HEK293 (cell line): ENCODE data around the gene PCYOX1L.

Experiments
- FEZF1 ChIP-seq: fragments of 450-650 bp; formaldehyde crosslinking; IDR thresholded peaks from 2 replicates; pipeline ENCODE4 v1.5.1; 2016; ENCODE audit warnings: missing biosample characterization, missing genetic modification characterization
- GLI4 ChIP-seq: fragments of 450-650 bp; formaldehyde crosslinking; IDR thresholded peaks from 2 replicates; pipeline ENCODE4 v1.5.1; 2016; ENCODE audit warnings: missing biosample characterization, missing genetic modification characterization
- HOXA7 ChIP-seq: sonication (generic); formaldehyde crosslinking; IDR thresholded peaks from 2 replicates; pipeline ENCODE4 v1.8.1; 2022; ENCODE audit warnings: missing genetic modification reagents, borderline replicate concordance
- REPIN1 ChIP-seq: fragments of 450-650 bp; formaldehyde crosslinking; IDR thresholded peaks from 2 replicates; pipeline ENCODE4 v1.5.1; 2017; ENCODE audit warnings: missing biosample characterization, missing genetic modification characterization, low read depth
- SP7 ChIP-seq: fragments of 450-650 bp; formaldehyde crosslinking; IDR thresholded peaks from 2 replicates; pipeline ENCODE4 v1.5.1; 2016; ENCODE audit warnings: missing biosample characterization, missing genetic modification characterization
- ZBTB21 ChIP-seq: fragments of 450-650 bp; formaldehyde crosslinking; IDR thresholded peaks from 2 replicates; pipeline ENCODE4 v1.5.1; 2017; ENCODE audit warnings: missing biosample characterization, missing genetic modification characterization
- ZFP69B ChIP-seq: fragments of 450-650 bp; formaldehyde crosslinking; IDR thresholded peaks from 2 replicates; pipeline ENCODE4 v1.5.1; 2016; ENCODE audit warnings: missing biosample characterization, missing genetic modification characterization
- ZNF138 ChIP-seq: fragments of 450-650 bp; formaldehyde crosslinking; IDR thresholded peaks from 2 replicates; pipeline ENCODE4 v1.5.1; 2016; ENCODE audit warnings: missing biosample characterization, missing genetic modification characterization, borderline replicate concordance
- ZNF169 ChIP-seq: fragments of 450-650 bp; formaldehyde crosslinking; IDR thresholded peaks from 2 replicates; pipeline ENCODE4 v1.5.1; 2016; ENCODE audit warnings: missing biosample characterization, missing genetic modification characterization
- ZNF211 ChIP-seq: fragments of 450-650 bp; formaldehyde crosslinking; IDR thresholded peaks from 2 replicates; pipeline ENCODE4 v1.5.1; 2016; ENCODE audit warnings: low read depth, missing biosample characterization, missing genetic modification characterization
- ZNF350 ChIP-seq: fragments of 450-650 bp; formaldehyde crosslinking; IDR thresholded peaks from 2 replicates; pipeline ENCODE4 v1.5.0; 2017; ENCODE audit warnings: missing biosample characterization, mild to moderate bottlenecking, missing genetic modification characterization
- ZNF37A ChIP-seq: fragments of 450-650 bp; IDR thresholded peaks from 2 replicates; pipeline ENCODE4 v1.5.1; 2018; ENCODE audit warnings: missing biosample characterization, missing genetic modification characterization
- ZNF624 ChIP-seq: fragments of 450-650 bp; formaldehyde crosslinking; IDR thresholded peaks from 2 replicates; pipeline ENCODE4 v1.5.1; 2017; ENCODE audit warnings: missing biosample characterization, missing genetic modification characterization
- ZNF629 ChIP-seq: fragments of 450-650 bp; formaldehyde crosslinking; IDR thresholded peaks from 2 replicates; pipeline ENCODE4 v1.5.1; 2017; ENCODE audit warnings: missing biosample characterization, missing genetic modification characterization
- ZNF707 ChIP-seq: fragments of 450-650 bp; formaldehyde crosslinking; IDR thresholded peaks from 2 replicates; pipeline ENCODE4 v1.5.1; 2016; ENCODE audit warnings: missing biosample characterization, missing genetic modification characterization
- TF ChIP-seq, protein P1 (sequence below): fragments of 450-650 bp; formaldehyde crosslinking; IDR thresholded peaks from 2 replicates; pipeline ENCODE4 v1.5.1; 2016; ENCODE audit warnings: missing biosample characterization, missing genetic modification characterization
- TF ChIP-seq, protein P2 (sequence below): fragments of 450-650 bp; formaldehyde crosslinking; IDR thresholded peaks from 2 replicates; pipeline ENCODE4 v1.5.1; 2016; ENCODE audit warnings: missing biosample characterization, missing genetic modification characterization
- TF ChIP-seq, protein P3 (sequence below): fragments of 450-650 bp; formaldehyde crosslinking; IDR thresholded peaks from 2 replicates; pipeline ENCODE4 v1.5.1; 2016; ENCODE audit warnings: missing biosample characterization, missing genetic modification characterization
- TF ChIP-seq, protein P4 (sequence below): fragments of 450-650 bp; formaldehyde crosslinking; IDR thresholded peaks from 2 replicates; pipeline ENCODE4 v1.5.1; 2016; ENCODE audit warnings: missing biosample characterization, missing genetic modification characterization
- TF ChIP-seq, protein P5 (sequence below): fragments of 450-650 bp; formaldehyde crosslinking; IDR thresholded peaks from 2 replicates; pipeline ENCODE4 v1.5.1; 2016; ENCODE audit warnings: missing biosample characterization, missing genetic modification characterization
- TF ChIP-seq, protein P6 (sequence below): fragments of 450-650 bp; formaldehyde crosslinking; IDR thresholded peaks from 2 replicates; pipeline ENCODE4 v1.5.1; 2016; ENCODE audit warnings: missing biosample characterization, missing genetic modification characterization
- TF ChIP-seq, protein P7 (sequence below): fragments of 450-650 bp; formaldehyde crosslinking; IDR thresholded peaks from 2 replicates; pipeline ENCODE4 v1.5.1; 2016; ENCODE audit warnings: missing biosample characterization, missing genetic modification characterization, low read depth

Gene PCYOX1L

DNA sequence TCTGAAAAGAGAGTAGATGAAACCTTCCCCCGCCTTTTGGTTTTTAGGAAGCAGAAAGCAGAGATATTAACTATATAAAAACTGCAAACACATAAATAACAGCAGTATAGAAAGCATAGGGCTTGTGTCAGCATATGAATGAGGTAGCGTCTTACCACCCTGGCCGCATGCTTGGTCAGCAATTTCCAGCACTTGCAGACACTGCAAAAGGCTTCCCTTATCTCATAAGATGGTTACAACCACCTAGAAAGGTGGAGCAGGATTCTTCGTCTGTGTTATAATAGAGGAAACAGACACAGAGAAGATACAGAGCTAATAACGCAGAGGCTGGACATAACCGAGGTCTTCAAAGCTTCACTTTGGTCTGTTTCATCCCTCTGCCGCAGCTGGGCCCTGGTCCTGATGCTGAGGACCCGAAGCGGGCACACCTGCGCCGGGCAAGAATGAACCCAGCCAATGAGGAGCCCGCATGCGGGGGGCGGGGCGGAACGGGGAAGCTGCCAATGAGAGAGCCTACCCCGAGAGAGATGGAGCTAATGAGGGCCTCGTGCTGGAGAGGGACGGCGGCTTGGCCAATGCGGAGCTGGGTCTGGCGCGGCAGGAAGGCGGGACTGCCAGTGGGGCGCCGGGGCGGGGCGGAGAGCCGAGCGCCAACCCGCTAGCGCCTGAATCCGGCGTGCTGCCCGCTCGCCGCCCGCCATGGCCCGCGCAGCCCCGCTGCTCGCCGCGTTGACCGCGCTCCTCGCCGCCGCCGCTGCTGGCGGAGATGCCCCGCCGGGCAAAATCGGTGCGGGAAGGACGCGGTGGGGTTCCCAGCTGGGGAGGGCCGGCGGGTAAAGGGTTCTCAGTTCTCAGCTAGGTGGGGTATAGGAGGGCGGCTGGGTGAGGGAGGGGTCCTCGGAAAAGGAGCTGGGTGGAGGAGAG, at the start of gene PCYOX1L (continued):
- TF ChIP-seq, protein P1, sequence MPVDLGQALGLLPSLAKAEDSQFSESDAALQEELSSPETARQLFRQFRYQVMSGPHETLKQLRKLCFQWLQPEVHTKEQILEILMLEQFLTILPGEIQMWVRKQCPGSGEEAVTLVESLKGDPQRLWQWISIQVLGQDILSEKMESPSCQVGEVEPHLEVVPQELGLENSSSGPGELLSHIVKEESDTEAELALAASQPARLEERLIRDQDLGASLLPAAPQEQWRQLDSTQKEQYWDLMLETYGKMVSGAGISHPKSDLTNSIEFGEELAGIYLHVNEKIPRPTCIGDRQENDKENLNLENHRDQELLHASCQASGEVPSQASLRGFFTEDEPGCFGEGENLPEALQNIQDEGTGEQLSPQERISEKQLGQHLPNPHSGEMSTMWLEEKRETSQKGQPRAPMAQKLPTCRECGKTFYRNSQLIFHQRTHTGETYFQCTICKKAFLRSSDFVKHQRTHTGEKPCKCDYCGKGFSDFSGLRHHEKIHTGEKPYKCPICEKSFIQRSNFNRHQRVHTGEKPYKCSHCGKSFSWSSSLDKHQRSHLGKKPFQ (tag by site-specific recombination): no peak
- TF ChIP-seq, protein P2, sequence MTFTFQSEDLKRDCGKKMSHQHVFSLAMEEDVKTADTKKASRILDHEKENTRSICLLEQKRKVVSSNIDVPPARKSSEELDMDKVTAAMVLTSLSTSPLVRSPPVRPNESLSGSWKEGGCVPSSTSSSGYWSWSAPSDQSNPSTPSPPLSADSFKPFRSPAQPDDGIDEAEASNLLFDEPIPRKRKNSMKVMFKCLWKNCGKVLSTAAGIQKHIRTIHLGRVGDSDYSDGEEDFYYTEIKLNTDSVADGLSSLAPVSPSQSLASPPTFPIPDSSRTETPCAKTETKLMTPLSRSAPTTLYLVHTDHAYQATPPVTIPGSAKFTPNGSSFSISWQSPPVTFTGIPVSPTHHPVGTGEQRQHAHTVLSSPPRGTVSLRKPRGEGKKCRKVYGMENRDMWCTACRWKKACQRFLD (tag by site-specific recombination): no peak
- TF ChIP-seq, protein P3, sequence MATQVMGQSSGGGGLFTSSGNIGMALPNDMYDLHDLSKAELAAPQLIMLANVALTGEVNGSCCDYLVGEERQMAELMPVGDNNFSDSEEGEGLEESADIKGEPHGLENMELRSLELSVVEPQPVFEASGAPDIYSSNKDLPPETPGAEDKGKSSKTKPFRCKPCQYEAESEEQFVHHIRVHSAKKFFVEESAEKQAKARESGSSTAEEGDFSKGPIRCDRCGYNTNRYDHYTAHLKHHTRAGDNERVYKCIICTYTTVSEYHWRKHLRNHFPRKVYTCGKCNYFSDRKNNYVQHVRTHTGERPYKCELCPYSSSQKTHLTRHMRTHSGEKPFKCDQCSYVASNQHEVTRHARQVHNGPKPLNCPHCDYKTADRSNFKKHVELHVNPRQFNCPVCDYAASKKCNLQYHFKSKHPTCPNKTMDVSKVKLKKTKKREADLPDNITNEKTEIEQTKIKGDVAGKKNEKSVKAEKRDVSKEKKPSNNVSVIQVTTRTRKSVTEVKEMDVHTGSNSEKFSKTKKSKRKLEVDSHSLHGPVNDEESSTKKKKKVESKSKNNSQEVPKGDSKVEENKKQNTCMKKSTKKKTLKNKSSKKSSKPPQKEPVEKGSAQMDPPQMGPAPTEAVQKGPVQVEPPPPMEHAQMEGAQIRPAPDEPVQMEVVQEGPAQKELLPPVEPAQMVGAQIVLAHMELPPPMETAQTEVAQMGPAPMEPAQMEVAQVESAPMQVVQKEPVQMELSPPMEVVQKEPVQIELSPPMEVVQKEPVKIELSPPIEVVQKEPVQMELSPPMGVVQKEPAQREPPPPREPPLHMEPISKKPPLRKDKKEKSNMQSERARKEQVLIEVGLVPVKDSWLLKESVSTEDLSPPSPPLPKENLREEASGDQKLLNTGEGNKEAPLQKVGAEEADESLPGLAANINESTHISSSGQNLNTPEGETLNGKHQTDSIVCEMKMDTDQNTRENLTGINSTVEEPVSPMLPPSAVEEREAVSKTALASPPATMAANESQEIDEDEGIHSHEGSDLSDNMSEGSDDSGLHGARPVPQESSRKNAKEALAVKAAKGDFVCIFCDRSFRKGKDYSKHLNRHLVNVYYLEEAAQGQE (tag by site-specific recombination): 0 out of 2 replicates have a peak, but pooled peaks have one; percentile 32
- TF ChIP-seq, protein P4, sequence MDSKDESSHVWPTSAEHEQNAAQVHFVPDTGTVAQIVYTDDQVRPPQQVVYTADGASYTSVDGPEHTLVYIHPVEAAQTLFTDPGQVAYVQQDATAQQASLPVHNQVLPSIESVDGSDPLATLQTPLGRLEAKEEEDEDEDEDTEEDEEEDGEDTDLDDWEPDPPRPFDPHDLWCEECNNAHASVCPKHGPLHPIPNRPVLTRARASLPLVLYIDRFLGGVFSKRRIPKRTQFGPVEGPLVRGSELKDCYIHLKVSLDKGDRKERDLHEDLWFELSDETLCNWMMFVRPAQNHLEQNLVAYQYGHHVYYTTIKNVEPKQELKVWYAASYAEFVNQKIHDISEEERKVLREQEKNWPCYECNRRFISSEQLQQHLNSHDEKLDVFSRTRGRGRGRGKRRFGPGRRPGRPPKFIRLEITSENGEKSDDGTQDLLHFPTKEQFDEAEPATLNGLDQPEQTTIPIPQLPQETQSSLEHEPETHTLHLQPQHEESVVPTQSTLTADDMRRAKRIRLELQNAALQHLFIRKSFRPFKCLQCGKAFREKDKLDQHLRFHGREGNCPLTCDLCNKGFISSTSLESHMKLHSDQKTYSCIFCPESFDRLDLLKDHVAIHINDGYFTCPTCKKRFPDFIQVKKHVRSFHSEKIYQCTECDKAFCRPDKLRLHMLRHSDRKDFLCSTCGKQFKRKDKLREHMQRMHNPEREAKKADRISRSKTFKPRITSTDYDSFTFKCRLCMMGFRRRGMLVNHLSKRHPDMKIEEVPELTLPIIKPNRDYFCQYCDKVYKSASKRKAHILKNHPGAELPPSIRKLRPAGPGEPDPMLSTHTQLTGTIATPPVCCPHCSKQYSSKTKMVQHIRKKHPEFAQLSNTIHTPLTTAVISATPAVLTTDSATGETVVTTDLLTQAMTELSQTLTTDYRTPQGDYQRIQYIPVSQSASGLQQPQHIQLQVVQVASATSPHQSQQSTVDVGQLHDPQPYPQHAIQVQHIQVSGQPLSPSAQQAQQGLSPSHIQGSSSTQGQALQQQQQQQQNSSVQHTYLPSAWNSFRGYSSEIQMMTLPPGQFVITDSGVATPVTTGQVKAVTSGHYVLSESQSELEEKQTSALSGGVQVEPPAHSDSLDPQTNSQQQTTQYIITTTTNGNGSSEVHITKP (tag by site-specific recombination): peak; percentile 100
- no peak for TF ChIP-seq ZNF37A (tag by site-specific recombination)
- TF ChIP-seq ZNF211 (tag by site-specific recombination): no peak
- TF ChIP-seq ZNF624: no peak
- 0 out of 2 replicates have a peak, but pooled peaks have one; percentile 9 for TF ChIP-seq SP7 (tag by site-specific recombination)
- no peak for TF ChIP-seq ZNF350
- no peak for TF ChIP-seq REPIN1
- TF ChIP-seq, protein P5, sequence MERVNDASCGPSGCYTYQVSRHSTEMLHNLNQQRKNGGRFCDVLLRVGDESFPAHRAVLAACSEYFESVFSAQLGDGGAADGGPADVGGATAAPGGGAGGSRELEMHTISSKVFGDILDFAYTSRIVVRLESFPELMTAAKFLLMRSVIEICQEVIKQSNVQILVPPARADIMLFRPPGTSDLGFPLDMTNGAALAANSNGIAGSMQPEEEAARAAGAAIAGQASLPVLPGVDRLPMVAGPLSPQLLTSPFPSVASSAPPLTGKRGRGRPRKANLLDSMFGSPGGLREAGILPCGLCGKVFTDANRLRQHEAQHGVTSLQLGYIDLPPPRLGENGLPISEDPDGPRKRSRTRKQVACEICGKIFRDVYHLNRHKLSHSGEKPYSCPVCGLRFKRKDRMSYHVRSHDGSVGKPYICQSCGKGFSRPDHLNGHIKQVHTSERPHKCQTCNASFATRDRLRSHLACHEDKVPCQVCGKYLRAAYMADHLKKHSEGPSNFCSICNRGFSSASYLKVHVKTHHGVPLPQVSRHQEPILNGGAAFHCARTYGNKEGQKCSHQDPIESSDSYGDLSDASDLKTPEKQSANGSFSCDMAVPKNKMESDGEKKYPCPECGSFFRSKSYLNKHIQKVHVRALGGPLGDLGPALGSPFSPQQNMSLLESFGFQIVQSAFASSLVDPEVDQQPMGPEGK (tag by site-specific recombination): peak; percentile 66; the same call in 1 of the 2 replicates
- TF ChIP-seq ZNF169 (tag by site-specific recombination): no peak
- TF ChIP-seq, protein P6, sequence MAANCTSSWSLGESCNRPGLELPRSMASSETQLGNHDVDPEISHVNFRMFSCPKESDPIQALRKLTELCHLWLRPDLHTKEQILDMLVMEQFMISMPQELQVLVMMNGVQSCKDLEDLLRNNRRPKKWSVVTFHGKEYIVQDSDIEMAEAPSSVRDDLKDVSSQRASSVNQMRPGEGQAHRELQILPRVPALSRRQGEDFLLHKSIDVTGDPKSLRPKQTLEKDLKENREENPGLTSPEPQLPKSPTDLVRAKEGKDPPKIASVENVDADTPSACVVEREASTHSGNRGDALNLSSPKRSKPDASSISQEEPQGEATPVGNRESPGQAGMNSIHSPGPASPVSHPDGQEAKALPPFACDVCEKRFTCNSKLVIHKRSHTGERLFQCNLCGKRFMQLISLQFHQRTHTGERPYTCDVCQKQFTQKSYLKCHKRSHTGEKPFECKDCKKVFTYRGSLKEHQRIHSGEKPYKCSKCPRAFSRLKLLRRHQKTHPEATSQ (tag by site-specific recombination): no peak
- no peak for TF ChIP-seq ZNF707 (tag by site-specific recombination)
- no peak for TF ChIP-seq ZBTB21 (tag by site-specific recombination)
- no peak for TF ChIP-seq HOXA7 (CRISPR knock-in tag)
- TF ChIP-seq, protein P7, sequence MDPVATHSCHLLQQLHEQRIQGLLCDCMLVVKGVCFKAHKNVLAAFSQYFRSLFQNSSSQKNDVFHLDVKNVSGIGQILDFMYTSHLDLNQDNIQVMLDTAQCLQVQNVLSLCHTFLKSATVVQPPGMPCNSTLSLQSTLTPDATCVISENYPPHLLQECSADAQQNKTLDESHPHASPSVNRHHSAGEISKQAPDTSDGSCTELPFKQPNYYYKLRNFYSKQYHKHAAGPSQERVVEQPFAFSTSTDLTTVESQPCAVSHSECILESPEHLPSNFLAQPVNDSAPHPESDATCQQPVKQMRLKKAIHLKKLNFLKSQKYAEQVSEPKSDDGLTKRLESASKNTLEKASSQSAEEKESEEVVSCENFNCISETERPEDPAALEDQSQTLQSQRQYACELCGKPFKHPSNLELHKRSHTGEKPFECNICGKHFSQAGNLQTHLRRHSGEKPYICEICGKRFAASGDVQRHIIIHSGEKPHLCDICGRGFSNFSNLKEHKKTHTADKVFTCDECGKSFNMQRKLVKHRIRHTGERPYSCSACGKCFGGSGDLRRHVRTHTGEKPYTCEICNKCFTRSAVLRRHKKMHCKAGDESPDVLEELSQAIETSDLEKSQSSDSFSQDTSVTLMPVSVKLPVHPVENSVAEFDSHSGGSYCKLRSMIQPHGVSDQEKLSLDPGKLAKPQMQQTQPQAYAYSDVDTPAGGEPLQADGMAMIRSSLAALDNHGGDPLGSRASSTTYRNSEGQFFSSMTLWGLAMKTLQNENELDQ (tag by site-specific recombination): no peak
- TF ChIP-seq ZNF629 (tag by site-specific recombination): 0 out of 2 replicates have a peak, but pooled peaks have one; percentile 12
- TF ChIP-seq ZFP69B (tag by site-specific recombination): no peak
- no peak for TF ChIP-seq ZNF138
- TF ChIP-seq GLI4 (tag by site-specific recombination): 0 out of 2 replicates have a peak, but pooled peaks have one; percentile 24
- no peak for TF ChIP-seq FEZF1 (tag by site-specific recombination)
